ENCODE measurements around the gene LIMCH1. TPM values are rescaled to one million over a fixed set of nuclear protein-coding genes. Genes with fewer than 3 reads are reported as not detected.
"Not testable (repeated sequence)": the region's sequence is repeated elsewhere in the genome, so short reads cannot be mapped to it uniquely, and the experiment has no call there.

Gene LIMCH1
- total RNA-seq, 4 donors from 2014 or later = 7.5 to 18.9 (median 10.7) TPM

GRCh38 chr4:41727861-41728572, 190.1 kb downstream of the LIMCH1 start:
- TF ChIP-seq POLR2A (IDR thresholded peaks at IDR 0.05) (no peak), CTCF (IDR thresholded peaks at IDR 0.05) (no peak)
- WGBS, 2 donors = 65 to 66% methylated on average over 4 of the region's 4 CpGs
- intact Hi-C loops (cut with DNase I; ENCODE audit: low total_unique reads) = no loop called here
- H3K4me3 ChIP-seq (ENCODE audit: low read depth, poor library complexity, severe bottlenecking) = no peak overlapping the region
- no peak for DNase-seq (ENCODE audit: low spot score in 2 of 2)

GRCh38 chr4:41728573-41728913, 190.6 kb downstream of the LIMCH1 start:
- H3K4me3 ChIP-seq (ENCODE audit: low read depth, poor library complexity, severe bottlenecking) = no peak overlapping the region
- intact Hi-C loops (cut with DNase I; ENCODE audit: low total_unique reads) = no loop called here
- no peak for DNase-seq (ENCODE audit: low spot score in 2 of 2)
- WGBS, 2 donors = 78 to 88% methylated on average over 3 of the region's 3 CpGs
- no peak for TF ChIP-seq CTCF (IDR thresholded peaks at IDR 0.05)
- TF ChIP-seq POLR2A (IDR thresholded peaks at IDR 0.05) = no peak

GRCh38 chr4:41731569-41732126, 193.7 kb downstream of the LIMCH1 start:
- H3K4me3 ChIP-seq (ENCODE audit: low read depth, poor library complexity, severe bottlenecking) = no peak overlapping the region
- DNase-seq (ENCODE audit: low spot score in 2 of 2) = no peak
- WGBS, 2 donors = 34 to 45% methylated on average over 12 of the region's 12 CpGs
- TF ChIP-seq POLR2A (IDR thresholded peaks at IDR 0.05) (no peak), CTCF (IDR thresholded peaks at IDR 0.05) (no peak)
- intact Hi-C loops (cut with DNase I; ENCODE audit: low total_unique reads) = no loop called here

DNA sequence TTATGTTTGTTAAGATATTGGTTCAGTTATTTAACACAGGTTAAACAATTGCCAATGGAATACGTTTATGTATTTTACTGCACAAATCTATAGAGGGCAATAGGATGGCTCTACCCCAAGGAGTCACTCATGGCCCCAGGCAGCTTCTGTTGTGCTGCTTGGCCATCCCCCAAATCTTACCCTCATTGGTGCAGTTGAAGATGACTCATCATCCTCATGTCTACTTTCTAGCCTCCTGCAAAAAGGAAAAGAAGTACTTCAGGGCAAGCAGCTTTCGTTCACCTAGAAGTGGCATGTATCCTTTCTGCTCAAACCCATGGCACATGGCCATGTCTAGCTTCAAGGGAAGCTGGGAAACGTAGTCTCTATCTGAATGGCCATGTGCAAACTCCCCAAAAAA, 196.4 kb downstream of the LIMCH1 start:
- TF ChIP-seq POLR2A (IDR thresholded peaks at IDR 0.05) (no peak), CTCF (IDR thresholded peaks at IDR 0.05) (no peak)
- WGBS, 2 donors = 38 to 61% methylated on average over 3 of the region's 3 CpGs
- DNase-seq (ENCODE audit: low spot score in 2 of 2) = no peak

GRCh38 chr4:41737491-41737890, 199.5 kb downstream of the LIMCH1 start:
- DNase-seq (ENCODE audit: low spot score in 2 of 2); intact Hi-C loops (cut with DNase I; ENCODE audit: low total_unique reads); H3K4me3 ChIP-seq (ENCODE audit: low read depth, poor library complexity, severe bottlenecking): not testable (repeated sequence)
- WGBS, 2 donors = 67 to 71% methylated on average over 8 of the region's 8 CpGs

More for the DNA sequence above, 196.4 kb downstream of the LIMCH1 start:
- H3K4me3 ChIP-seq (ENCODE audit: low read depth, poor library complexity, severe bottlenecking) = no peak overlapping the region
- intact Hi-C loops (cut with DNase I; ENCODE audit: low total_unique reads) = no loop called here

GRCh38 chr4:41741354-41741753, 203.4 kb downstream of the LIMCH1 start:
- 42 to 57% methylated on average over 2 of the region's 2 CpGs for WGBS, 2 donors
- no peak overlapping the region for H3K4me3 ChIP-seq (ENCODE audit: low read depth, poor library complexity, severe bottlenecking)
- no peak for DNase-seq (ENCODE audit: low spot score in 2 of 2)
- TF ChIP-seq CTCF (IDR thresholded peaks at IDR 0.05) = no peak
- no peak for TF ChIP-seq POLR2A (IDR thresholded peaks at IDR 0.05)
- intact Hi-C loops (cut with DNase I; ENCODE audit: low total_unique reads) = no loop called here
